Left lobe of liver (tissue), 1 donor: ENCODE measurements around the gene TC2N. TPM values are rescaled to one million over a fixed set of nuclear protein-coding genes. Genes with fewer than 3 reads are reported as not detected.

Experiments used
- total RNA-seq: library from RNA; stranded (reverse); gene quantifications from one replicate; pipeline ENCODE4 v1.2.1, GENCODE V29; 2021
- donor health status: DM: no; HTN: yes; CAD: no.

TC2N gene
- total RNA-seq, 1 donor from 2014 or later, result 1.5 TPM

Other genes with a start within 250 kb of the TC2N start
- gene CATSPERB, start 135.4 kb downstream of the TC2N start, total RNA-seq, result not detected
- gene FBLN5, start 80.2 kb upstream of the TC2N start, total RNA-seq, result 7.7 TPM
- gene TRIP11, start 172.5 kb upstream of the TC2N start, total RNA-seq, result 29.8 TPM
- 9.3 TPM for gene ATXN3, start 239.0 kb upstream of the TC2N start, total RNA-seq